Measurements from ENCODE around the gene C12orf42. TPM values are rescaled to one million over a fixed set of nuclear protein-coding genes. Genes with fewer than 3 reads are reported as not detected.

Gene C12orf42
- total RNA-seq = 1 to 10 TPM; 1.3 to 1.7 (median 1.6) TPM
- total RNA-seq (2013) = 21.3 TPM

GRCh38 chr12:103495469-103496456 is at the start of gene C12orf42:
Gene C12orf42 (minus strand): TSS chr12:103495968. CDS start chr12:103478426, 17,542 bp downstream.
- peaks cover 2 to 5% of the 10 kb centered on the region in 2 donors for H3K9me3 Mint-ChIP-seq
- no peak for TF ChIP-seq CTCF (IDR thresholded peaks at IDR 0.05)
- peaks cover 26 to 38% of the 10 kb centered on the region in 2 donors for H3K27me3 Mint-ChIP-seq (ENCODE audit: low read depth in 2 of 2)
- Histone ChIP-seq H3K4me3 (ENCODE audit: low read length) (peak within 1 kb of the TSS; percentile 53), H3K36me3 (ENCODE audit: control insufficient read depth, insufficient read depth, low read length) (no peaks in the 10 kb centered on the region), H3K4me1 (ENCODE audit: control insufficient read depth, insufficient read depth, low read length) (peaks cover 13% of the 10 kb centered on the region), H3K9me3 (ENCODE audit: control insufficient read depth, insufficient read depth, low read length) (no peaks in the 10 kb centered on the region), H3K27me3 (ENCODE audit: control insufficient read depth, insufficient read depth, low read length) (peaks cover 20% of the 10 kb centered on the region), H3K27ac (ENCODE audit: low read length) (no peak within 1 kb of the TSS)
- under 1% methylated on average over 74 of the region's 77 CpGs for WGBS (ENCODE audit: insufficient coverage)
- H3K27ac Mint-ChIP-seq = peak within 1 kb of the TSS in 1 of 2 donors; percentile 63
- peak; percentile 52 to 81 (median 54) for ATAC-seq
- H3K4me1 Mint-ChIP-seq = peaks cover 0 to 13% of the 10 kb centered on the region in 2 donors
- no peaks in the 10 kb centered on the region for H3K36me3 Mint-ChIP-seq
- DNase-seq = peak in 1 of 2 donors; percentile 74
- peak within 1 kb of the TSS; percentile 67 for H3K4me3 Mint-ChIP-seq
- intact Hi-C loops (cut with micrococcal nuclease) = no loop called here

- TF ChIP-seq CTCF (IDR thresholded peaks at IDR 0.05) = no peak
- Mint-ChIP-seq H3K4me3 (no peak overlapping the region), H3K27me3 (ENCODE audit: low read depth in 2 of 2) (peaks cover 4 to 6% of the 10 kb centered on the region in 2 donors), H3K4me1 (no peaks in the 10 kb centered on the region), H3K36me3 (no peaks in the 10 kb centered on the region), H3K9me3 (no peaks in the 10 kb centered on the region), H3K27ac (no peak overlapping the region)
- Histone ChIP-seq H3K4me1 (ENCODE audit: control insufficient read depth, insufficient read depth, low read length) (no peaks in the 10 kb centered on the region), H3K27ac (ENCODE audit: low read length) (no peak overlapping the region), H3K27me3 (ENCODE audit: control insufficient read depth, insufficient read depth, low read length) (no peaks in the 10 kb centered on the region), H3K4me3 (ENCODE audit: low read length) (no peak overlapping the region), H3K36me3 (ENCODE audit: control insufficient read depth, insufficient read depth, low read length) (no peaks in the 10 kb centered on the region), H3K9me3 (ENCODE audit: control insufficient read depth, insufficient read depth, low read length) (no peaks in the 10 kb centered on the region)
- WGBS (ENCODE audit: insufficient coverage) = 91% methylated on average over 2 of the region's 3 CpGs
- intact Hi-C loops (cut with micrococcal nuclease) = loop anchor here (10.0 kb wide), 1 partner anchor 1597 kb away; no protein-coding TSS in a partner anchor
- DNase-seq = no peak
- ATAC-seq = no peak
Measured at GRCh38 chr12:103542078-103542477, 46.3 kb upstream of the C12orf42 start.

GRCh38 chr12:103540319-103540718 is 44.6 kb upstream of the C12orf42 start:
- Histone ChIP-seq H3K9me3 (ENCODE audit: control insufficient read depth, insufficient read depth, low read length) (no peaks in the 10 kb centered on the region), H3K27me3 (ENCODE audit: control insufficient read depth, insufficient read depth, low read length) (no peaks in the 10 kb centered on the region), H3K27ac (ENCODE audit: low read length) (no peak overlapping the region), H3K4me1 (ENCODE audit: control insufficient read depth, insufficient read depth, low read length) (no peaks in the 10 kb centered on the region), H3K4me3 (ENCODE audit: low read length) (no peak overlapping the region), H3K36me3 (ENCODE audit: control insufficient read depth, insufficient read depth, low read length) (no peaks in the 10 kb centered on the region)
- ATAC-seq (no peak), DNase-seq (no peak)
- Mint-ChIP-seq H3K4me1 (no peaks in the 10 kb centered on the region), H3K4me3 (no peak overlapping the region), H3K27me3 (ENCODE audit: low read depth in 2 of 2) (peaks cover 4 to 6% of the 10 kb centered on the region in 2 donors), H3K36me3 (no peaks in the 10 kb centered on the region), H3K9me3 (no peaks in the 10 kb centered on the region), H3K27ac (no peak overlapping the region)
- no peak for TF ChIP-seq CTCF (IDR thresholded peaks at IDR 0.05)
- intact Hi-C loops (cut with micrococcal nuclease) = loop anchor here (10.0 kb wide), 1 partner anchor 1596 kb away; no protein-coding TSS in a partner anchor
- WGBS (ENCODE audit: insufficient coverage) = 3% methylated on average over 2 of the region's 3 CpGs
